Neutrophil (primary cell): ENCODE data around the gene VWA5B1.

Experiments used
- H3K27ac ChIP-seq: fragments of 200-600 bp; sonication (generic); 2 replicates; pipeline ENCODE4 v1.5.1; 2016; ENCODE audit warnings: mild to moderate bottlenecking, moderate library complexity
- H3K27me3 ChIP-seq: fragments of 200-600 bp; sonication (generic); 2 replicates; pipeline ENCODE4 v1.6.0; 2016; ENCODE audit warnings: mild to moderate bottlenecking
- H3K36me3 ChIP-seq: fragments of 200-600 bp; sonication (generic); 2 replicates; pipeline ENCODE4 v1.5.1; 2017
- H3K4me1 ChIP-seq, 2 experiments: fragments of 200-600 bp in 1 of 2; sonication (generic) in 1 of 2; 1 replicate in 1 of 2; 2 replicates in 1 of 2; pipeline versions ENCODE4 v1.5.1 to v1.6.1; 2013 to 2016; ENCODE audit warnings: low read depth in 1 of 2, low read length in 1 of 2, mild to moderate bottlenecking in 1 of 2, moderate library complexity in 1 of 2; ENCODE audit not compliant: control insufficient read depth in 1 of 2, insufficient read depth in 1 of 2
- H3K4me3 ChIP-seq, 2 experiments: fragments of 200-600 bp in 1 of 2; sonication (generic) in 1 of 2; 1 replicate in 1 of 2; 2 replicates in 1 of 2; pipeline ENCODE4 v1.5.1; 2013 to 2016; ENCODE audit warnings: low read depth in 1 of 2, low read length in 1 of 2, mild to moderate bottlenecking in 1 of 2, moderate library complexity in 1 of 2
- H3K9me3 ChIP-seq: fragments of 200-600 bp; sonication (generic); 2 replicates; pipeline ENCODE4 v1.5.1; 2016
- CTCF ChIP-seq: fragments of 200-600 bp; sonication (generic); IDR thresholded peaks from 2 replicates; pipeline ENCODE4 v1.5.1; 2016; ENCODE audit warnings: antibody characterized with exemption

VWA5B1 gene

GRCh38 chr1:20276485-20277159 is 14.1 kb upstream of the VWA5B1 start:
- Histone ChIP-seq H3K36me3 (no peaks in the 10 kb centered on the region), H3K9me3 (no peaks in the 10 kb centered on the region), H3K4me3 (no peak overlapping the region), H3K27me3 (peaks cover 20% of the 10 kb centered on the region), H3K4me1 (no peaks in the 10 kb centered on the region), H3K27ac (no peak overlapping the region)
- no peak for TF ChIP-seq CTCF

DNA sequence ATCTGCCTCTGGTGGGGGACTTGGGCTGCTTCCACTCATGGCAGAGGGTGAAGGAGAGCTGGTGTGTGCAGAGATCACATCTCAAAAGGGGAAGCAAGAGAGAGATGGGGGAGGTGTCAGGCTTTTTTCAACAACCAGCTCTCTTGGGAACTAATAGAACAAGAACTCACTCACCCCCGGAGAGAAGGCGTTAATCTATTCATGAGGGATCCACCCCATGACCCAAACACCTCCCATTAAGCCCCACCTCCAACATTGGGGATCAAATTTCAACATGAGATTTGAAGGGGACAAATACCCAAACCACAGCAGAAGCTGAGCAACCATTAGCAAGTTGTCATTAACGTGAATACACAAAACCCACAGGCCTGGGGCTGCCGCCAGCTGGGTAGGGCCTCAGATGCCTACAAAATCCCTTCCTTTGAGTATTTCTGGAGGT is 12.0 kb upstream of the VWA5B1 start:
- Histone ChIP-seq H3K4me1 (no peaks in the 10 kb centered on the region), H3K9me3 (no peaks in the 10 kb centered on the region), H3K36me3 (no peaks in the 10 kb centered on the region), H3K27me3 (peaks cover 36% of the 10 kb centered on the region), H3K27ac (no peak overlapping the region), H3K4me3 (no peak overlapping the region)
- no peak for TF ChIP-seq CTCF

DNA sequence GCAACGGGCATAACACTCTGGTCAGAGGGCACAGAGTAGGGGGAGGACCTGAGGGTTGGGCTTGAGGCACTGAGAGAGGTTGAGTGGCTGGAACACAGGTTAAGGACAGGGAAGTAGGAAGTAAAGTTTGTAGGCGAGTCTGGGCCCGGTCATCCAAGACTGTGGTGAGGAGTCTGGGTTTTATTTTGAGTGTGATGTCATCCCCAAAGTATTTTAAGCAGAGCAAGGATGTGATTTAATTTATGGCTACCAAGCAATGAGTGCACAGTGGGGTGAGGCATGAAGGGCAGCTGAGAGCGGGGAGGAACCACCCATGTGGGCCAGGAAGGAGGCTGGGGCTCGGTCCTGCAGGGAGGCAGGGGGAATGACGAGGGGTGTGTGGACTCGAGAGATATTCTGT is 11.2 kb upstream of the VWA5B1 start:
- Histone ChIP-seq H3K4me1 (no peaks in the 10 kb centered on the region), H3K27ac (no peak overlapping the region), H3K9me3 (no peaks in the 10 kb centered on the region), H3K4me3 (no peak overlapping the region), H3K36me3 (no peaks in the 10 kb centered on the region), H3K27me3 (peaks cover 42% of the 10 kb centered on the region)
- TF ChIP-seq CTCF = no peak

- Histone ChIP-seq H3K4me3 (no peak overlapping the region), H3K36me3 (no peaks in the 10 kb centered on the region), H3K27me3 (peaks cover 42% of the 10 kb centered on the region), H3K4me1 (no peaks in the 10 kb centered on the region), H3K27ac (no peak overlapping the region), H3K9me3 (no peaks in the 10 kb centered on the region)
- no peak for TF ChIP-seq CTCF
These were observed 10.3 kb upstream of the VWA5B1 start for GRCh38 chr1:20280341-20280740.

DNA sequence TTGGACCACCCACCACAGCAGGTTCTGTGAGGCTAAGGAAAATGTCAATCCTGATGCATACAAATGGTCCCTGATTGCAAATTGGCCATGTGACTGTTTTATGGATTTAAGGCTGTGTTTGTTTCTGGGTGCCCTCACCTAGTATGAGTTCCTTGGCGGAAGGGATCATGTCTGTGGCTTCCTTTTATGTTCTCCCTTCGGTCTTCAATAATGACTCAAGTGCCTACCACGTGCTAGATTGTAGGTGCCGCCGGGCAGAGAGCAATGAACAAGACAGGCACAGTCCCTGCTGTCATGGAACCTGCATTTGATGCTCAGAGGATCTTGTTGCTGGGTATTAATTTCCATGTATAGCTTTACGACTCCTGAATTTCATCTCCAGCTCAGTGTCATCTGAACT is 9.8 kb upstream of the VWA5B1 start:
- Histone ChIP-seq H3K9me3 (no peaks in the 10 kb centered on the region), H3K4me1 (no peaks in the 10 kb centered on the region), H3K27me3 (peaks cover 42% of the 10 kb centered on the region), H3K4me3 (no peak overlapping the region), H3K27ac (no peak overlapping the region), H3K36me3 (no peaks in the 10 kb centered on the region)
- TF ChIP-seq CTCF = no peak
